GM23338 (cell line): Measurements from ENCODE around the gene SLC36A3.

Source experiments
- EZH2 ChIP-seq: fragments of 200-600 bp; sonication (generic); IDR thresholded peaks from one replicate; pipeline ENCODE4 v1.8.0; 2017; ENCODE audit warnings: antibody characterized with exemption, mild to moderate bottlenecking, low read depth; ENCODE audit not compliant: unreplicated experiment
- EZH2phosphoT487 ChIP-seq: fragments of 200-600 bp; sonication (generic); IDR thresholded peaks from one replicate; pipeline ENCODE4 v1.8.1; 2018; ENCODE audit warnings: antibody characterized with exemption; ENCODE audit not compliant: unreplicated experiment
- JUNB ChIP-seq: IDR thresholded peaks from one replicate; pipeline ENCODE4 v1.6.1; 2016; ENCODE audit warnings: antibody characterized with exemption; ENCODE audit not compliant: unreplicated experiment
- NANOG ChIP-seq: IDR thresholded peaks from 2 replicates; pipeline ENCODE4 v1.6.1; 2016; ENCODE audit warnings: antibody characterized with exemption, borderline replicate concordance
- POLR2AphosphoS5 ChIP-seq: IDR thresholded peaks from 2 replicates; pipeline ENCODE4 v1.6.1; 2016; ENCODE audit warnings: antibody characterized with exemption, low read depth
- REST ChIP-seq: IDR thresholded peaks from one replicate; pipeline ENCODE4 v1.6.1; 2018; ENCODE audit warnings: antibody characterized with exemption; ENCODE audit not compliant: unreplicated experiment
- STAT1 ChIP-seq: IDR thresholded peaks from one replicate; pipeline ENCODE4 v1.6.1; 2016; ENCODE audit warnings: antibody characterized with exemption; ENCODE audit not compliant: unreplicated experiment
- TF ChIP-seq, protein P1 (sequence below), 2 experiments: fragments of 200-600 bp in 1 of 2; sonication (generic) in 1 of 2; conservative IDR thresholded peaks; 2 replicates each; pipeline versions ENCODE4 v1.5.1 to v1.6.1; 2016 to 2017; ENCODE audit warnings: antibody characterized with exemption in 2 of 2, low read depth in 2 of 2, mild to moderate bottlenecking in 2 of 2, moderate library complexity in 1 of 2

- TF ChIP-seq JUNB (no peak), POLR2AphosphoS5 (no peak), EZH2 (no peak), REST (no peak), NANOG (no peak), EZH2phosphoT487 (no peak), STAT1 (no peak)
- TF ChIP-seq, protein P1, sequence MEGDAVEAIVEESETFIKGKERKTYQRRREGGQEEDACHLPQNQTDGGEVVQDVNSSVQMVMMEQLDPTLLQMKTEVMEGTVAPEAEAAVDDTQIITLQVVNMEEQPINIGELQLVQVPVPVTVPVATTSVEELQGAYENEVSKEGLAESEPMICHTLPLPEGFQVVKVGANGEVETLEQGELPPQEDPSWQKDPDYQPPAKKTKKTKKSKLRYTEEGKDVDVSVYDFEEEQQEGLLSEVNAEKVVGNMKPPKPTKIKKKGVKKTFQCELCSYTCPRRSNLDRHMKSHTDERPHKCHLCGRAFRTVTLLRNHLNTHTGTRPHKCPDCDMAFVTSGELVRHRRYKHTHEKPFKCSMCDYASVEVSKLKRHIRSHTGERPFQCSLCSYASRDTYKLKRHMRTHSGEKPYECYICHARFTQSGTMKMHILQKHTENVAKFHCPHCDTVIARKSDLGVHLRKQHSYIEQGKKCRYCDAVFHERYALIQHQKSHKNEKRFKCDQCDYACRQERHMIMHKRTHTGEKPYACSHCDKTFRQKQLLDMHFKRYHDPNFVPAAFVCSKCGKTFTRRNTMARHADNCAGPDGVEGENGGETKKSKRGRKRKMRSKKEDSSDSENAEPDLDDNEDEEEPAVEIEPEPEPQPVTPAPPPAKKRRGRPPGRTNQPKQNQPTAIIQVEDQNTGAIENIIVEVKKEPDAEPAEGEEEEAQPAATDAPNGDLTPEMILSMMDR (conservative IDR thresholded peaks at IDR 0.05; ENCODE audit: low read depth in 2 of 2) = no peak
Observed at GRCh38 chr5:151340004-151340403, 36.4 kb upstream of the SLC36A3 start.
